Neural progenitor cell (in vitro differentiated cells): ENCODE results near the gene ZBTB4. TPM values are rescaled to one million over a fixed set of nuclear protein-coding genes. Genes with fewer than 3 reads are reported as not detected.

Experiments used
- DNase-seq: peaks from one replicate; pipeline ENCODE4 v3.0.0-alpha.2; 2016; ENCODE audit warnings: low spot score
- H2AFZ ChIP-seq: fragments of 200-600 bp; sonication (generic); replicated peaks from 2 replicates; pipeline ENCODE4 v1.6.1; 2016; ENCODE audit warnings: antibody characterized with exemption
- H3F3A ChIP-seq: fragments of 200-600 bp; sonication (generic); 2 replicates; pipeline ENCODE4 v1.6.1; 2016; ENCODE audit warnings: antibody characterized with exemption, low read depth
- H3K27ac ChIP-seq: fragments of 200-600 bp; sonication (generic); 2 replicates; pipeline ENCODE4 v1.5.1; 2016; ENCODE audit warnings: mild to moderate bottlenecking
- H3K27me3 ChIP-seq: fragments of 200-600 bp; sonication (generic); 2 replicates; pipeline ENCODE4 v1.6.1; 2016; ENCODE audit warnings: mild to moderate bottlenecking, moderate library complexity
- H3K36me3 ChIP-seq: fragments of 200-600 bp; sonication (generic); 2 replicates; pipeline ENCODE4 v1.5.1; 2016
- H3K4me1 ChIP-seq: fragments of 200-600 bp; sonication (generic); 2 replicates; pipeline ENCODE4 v1.6.1; 2016; ENCODE audit warnings: mixed run types
- H3K4me2 ChIP-seq: fragments of 200-600 bp; sonication (generic); 2 replicates; pipeline ENCODE4 v1.6.1; 2016
- H3K4me3 ChIP-seq: fragments of 200-600 bp; sonication (generic); 2 replicates; pipeline ENCODE4 v1.5.1; 2016
- H3K79me2 ChIP-seq: fragments of 200-600 bp; sonication (generic); 2 replicates; pipeline ENCODE4 v1.6.1; 2016; ENCODE audit warnings: low read depth
- H3K9ac ChIP-seq: fragments of 200-600 bp; sonication (generic); 2 replicates; pipeline ENCODE4 v1.6.1; 2016
- H3K9me3 ChIP-seq: fragments of 200-600 bp; sonication (generic); 2 replicates; pipeline ENCODE4 v1.5.1; 2016; ENCODE audit warnings: low read depth
- H4K20me1 ChIP-seq: fragments of 200-600 bp; sonication (generic); 2 replicates; pipeline ENCODE4 v1.6.1; 2016; ENCODE audit warnings: low read depth
- H3K27ac Mint-ChIP-seq: 3 replicates; pipeline ENCODE4 v1.8.0; 2021; ENCODE audit warnings: mixed read lengths
- H3K27me3 Mint-ChIP-seq: 2 replicates; pipeline ENCODE4 v1.8.0; 2022; ENCODE audit warnings: low read depth, mild to moderate bottlenecking, inconsistent platforms, moderate library complexity, mixed read lengths; ENCODE audit not compliant: insufficient read depth
- H3K36me3 Mint-ChIP-seq: 3 replicates; pipeline ENCODE4 v1.8.0; 2021; ENCODE audit warnings: mixed read lengths
- H3K4me1 Mint-ChIP-seq: 3 replicates; pipeline ENCODE4 v1.8.0; 2021; ENCODE audit warnings: mixed read lengths
- H3K4me3 Mint-ChIP-seq: 3 replicates; pipeline ENCODE4 v1.8.0; 2021; ENCODE audit warnings: mild to moderate bottlenecking, moderate library complexity, mixed read lengths
- H3K9me3 Mint-ChIP-seq: 3 replicates; pipeline ENCODE4 v1.8.0; 2020; ENCODE audit warnings: mixed read lengths
- CTCF ChIP-seq: fragments of 200-600 bp; sonication (generic); IDR thresholded peaks from 2 replicates; pipeline ENCODE4 v1.5.1; 2017; ENCODE audit warnings: antibody characterized with exemption, mild to moderate bottlenecking
- EZH2 ChIP-seq: fragments of 200-600 bp; sonication (generic); IDR thresholded peaks from 2 replicates; pipeline ENCODE4 v1.6.1; 2017; ENCODE audit warnings: antibody characterized with exemption, mild to moderate bottlenecking, moderate library complexity
- EZH2phosphoT487 ChIP-seq: fragments of 200-600 bp; sonication (generic); IDR thresholded peaks from 2 replicates; pipeline ENCODE4 v1.6.1; 2017; ENCODE audit warnings: antibody characterized with exemption
- total RNA-seq: library from RNA; depleted of rRNA; stranded (reverse); fragments of >200 nt; gene quantifications from 2 replicates; pipeline ENCODE4 v1.2.3, GENCODE V29; 2015; ENCODE audit warnings: low replicate concordance

ZBTB4 gene
- total RNA-seq, 1 donor from 2014 or later = 5.4 TPM

- Mint-ChIP-seq H3K4me3 (no peak overlapping the region), H3K27ac (no peak overlapping the region), H3K4me1 (no peaks in the 10 kb centered on the region), H3K9me3 (no peaks in the 10 kb centered on the region), H3K27me3 (peaks cover 5% of the 10 kb centered on the region), H3K36me3 (peaks cover 36% of the 10 kb centered on the region)
- peaks cover 11% of the 10 kb centered on the region for H4K20me1 ChIP-seq
- no peaks in the 10 kb centered on the region for H3K36me3 ChIP-seq
- H3K4me2 ChIP-seq = no peak overlapping the region
- no peaks in the 10 kb centered on the region for H3K27me3 ChIP-seq
- H3K79me2 ChIP-seq = no peaks in the 10 kb centered on the region
- no peaks in the 10 kb centered on the region for H3K4me1 ChIP-seq
- H3K9me3 ChIP-seq = no peaks in the 10 kb centered on the region
- no peak overlapping the region for H3K9ac ChIP-seq
- no peak overlapping the region for H2AFZ ChIP-seq
- no peak for DNase-seq
- no peak overlapping the region for H3K4me3 ChIP-seq
- TF ChIP-seq CTCF = no peak
- no peak for TF ChIP-seq EZH2
- no peak for TF ChIP-seq EZH2phosphoT487
- peaks cover 16% of the 10 kb centered on the region for H3F3A ChIP-seq
- H3K27ac ChIP-seq = no peak overlapping the region
Observed at GRCh38 chr17:7512105-7512504, 32.7 kb upstream of the ZBTB4 start.

- no peak for DNase-seq
- peaks cover 42% of the 10 kb centered on the region for H3K36me3 Mint-ChIP-seq
Observed at GRCh38 chr17:7511108-7511507, 31.7 kb upstream of the ZBTB4 start.

GRCh38 chr17:7509937-7510336, 30.5 kb upstream of the ZBTB4 start:
- H3K36me3 ChIP-seq = peaks cover 12% of the 10 kb centered on the region
- Mint-ChIP-seq H3K27ac (no peak overlapping the region), H3K9me3 (no peaks in the 10 kb centered on the region), H3K36me3 (peaks cover 46% of the 10 kb centered on the region), H3K4me3 (no peak overlapping the region), H3K4me1 (no peaks in the 10 kb centered on the region), H3K27me3 (peaks cover 7% of the 10 kb centered on the region)
- H3K9me3 ChIP-seq = no peaks in the 10 kb centered on the region
- H3K4me1 ChIP-seq = no peaks in the 10 kb centered on the region
- peaks cover 14% of the 10 kb centered on the region for H4K20me1 ChIP-seq
- DNase-seq = no peak
- H3K27ac ChIP-seq = no peak overlapping the region
- H3K27me3 ChIP-seq = no peaks in the 10 kb centered on the region
- peaks cover 17% of the 10 kb centered on the region for H3F3A ChIP-seq
- no peak overlapping the region for H3K4me3 ChIP-seq
- H3K4me2 ChIP-seq = no peak overlapping the region
- TF ChIP-seq EZH2phosphoT487 (no peak), CTCF (no peak), EZH2 (no peak)
- no peak overlapping the region for H2AFZ ChIP-seq
- H3K79me2 ChIP-seq = no peaks in the 10 kb centered on the region
- no peak overlapping the region for H3K9ac ChIP-seq

More at GRCh38 chr17:7511108-7511507, 31.7 kb upstream of the ZBTB4 start:
- TF ChIP-seq CTCF = no peak
- no peak for TF ChIP-seq EZH2
- TF ChIP-seq EZH2phosphoT487 = no peak
- peaks cover 16% of the 10 kb centered on the region for H3F3A ChIP-seq
- H3K27me3 ChIP-seq = no peaks in the 10 kb centered on the region
- H3K79me2 ChIP-seq = no peaks in the 10 kb centered on the region
- Mint-ChIP-seq H3K9me3 (no peaks in the 10 kb centered on the region), H3K27me3 (peaks cover 5% of the 10 kb centered on the region), H3K27ac (no peak overlapping the region), H3K4me3 (no peak overlapping the region), H3K4me1 (no peaks in the 10 kb centered on the region)
- peaks cover 14% of the 10 kb centered on the region for H4K20me1 ChIP-seq
- H3K4me2 ChIP-seq = no peak overlapping the region
- H3K4me3 ChIP-seq = no peak overlapping the region
- no peaks in the 10 kb centered on the region for H3K9me3 ChIP-seq
- H3K4me1 ChIP-seq = no peaks in the 10 kb centered on the region
- H3K27ac ChIP-seq = no peak overlapping the region
- H2AFZ ChIP-seq = no peak overlapping the region
- peaks cover 4% of the 10 kb centered on the region for H3K36me3 ChIP-seq
- H3K9ac ChIP-seq = no peak overlapping the region
